Karpas-422 (cell line): ENCODE data around the gene MRPL36. TPM values are rescaled to one million over a fixed set of nuclear protein-coding genes. Genes with fewer than 3 reads are reported as not detected.

ENCODE experiments used
- DNase-seq: peaks from one replicate; pipeline ENCODE4 v3.0.0-alpha.2; 2015
- H2AFZ ChIP-seq: fragments of 200-600 bp; sonication (generic); 2 replicates; pipeline ENCODE4 v1.6.1; 2014; ENCODE audit warnings: antibody characterized with exemption, low read length, mixed read lengths
- H3K27ac ChIP-seq: fragments of 200-600 bp; sonication (generic); 2 replicates; pipeline ENCODE4 v1.5.1; 2014; ENCODE audit warnings: mild to moderate bottlenecking, low read length, moderate library complexity
- H3K27me3 ChIP-seq: fragments of 200-600 bp; sonication (generic); 2 replicates; pipeline ENCODE4 v1.6.1; 2014; ENCODE audit warnings: low read length, mixed read lengths
- H3K36me3 ChIP-seq: fragments of 200-600 bp; sonication (generic); 2 replicates; pipeline ENCODE4 v1.6.1; 2014; ENCODE audit warnings: low read length, mixed read lengths; ENCODE audit not compliant: insufficient read depth
- H3K4me1 ChIP-seq: fragments of 200-600 bp; sonication (generic); 2 replicates; pipeline ENCODE4 v1.6.1; 2014; ENCODE audit warnings: mild to moderate bottlenecking, low read length, mixed read lengths
- H3K4me2 ChIP-seq: fragments of 200-600 bp; sonication (generic); 2 replicates; pipeline ENCODE4 v1.6.1; 2014; ENCODE audit warnings: low read length, low read depth, mild to moderate bottlenecking; ENCODE audit not compliant: poor library complexity, severe bottlenecking
- H3K4me3 ChIP-seq: fragments of 200-600 bp; sonication (generic); 2 replicates; pipeline ENCODE4 v1.5.1; 2014; ENCODE audit warnings: mild to moderate bottlenecking, antibody characterized with exemption, low read length, mixed read lengths
- H3K79me2 ChIP-seq: fragments of 200-600 bp; sonication (generic); 2 replicates; pipeline ENCODE4 v1.6.1; 2014; ENCODE audit warnings: mild to moderate bottlenecking, low read length, mixed read lengths
- H3K9ac ChIP-seq: fragments of 200-600 bp; sonication (generic); 2 replicates; pipeline ENCODE4 v1.6.0; 2014; ENCODE audit warnings: low read length
- H3K9me2 ChIP-seq: fragments of 200-600 bp; sonication (generic), shearing (Covaris generic); replicated peaks from 2 replicates; pipeline ENCODE4 v1.6.0; 2014; ENCODE audit warnings: mild to moderate bottlenecking, low read length, moderate library complexity; ENCODE audit not compliant: insufficient read depth
- H3K9me3 ChIP-seq: fragments of 300-700, 200-600 bp; sonication (generic); 2 replicates; pipeline ENCODE4 v1.6.1; 2014; ENCODE audit warnings: low read length, mixed read lengths
- H4K20me1 ChIP-seq: fragments of 200-600 bp; sonication (generic); 2 replicates; pipeline ENCODE4 v1.6.1; 2014; ENCODE audit warnings: mild to moderate bottlenecking, antibody characterized with exemption, low read length, low read depth; ENCODE audit not compliant: insufficient read depth
- total RNA-seq: library from RNA; depleted of rRNA; stranded (reverse); fragments of >200 nt; shearing (Covaris generic); gene quantifications from 2 replicates; pipeline ENCODE4 v1.2.3, GENCODE V29; 2014; ENCODE audit warnings: low replicate concordance

MRPL36 gene
- total RNA-seq, 1 experiment from 2014 or later: 67.1 TPM

DNA sequence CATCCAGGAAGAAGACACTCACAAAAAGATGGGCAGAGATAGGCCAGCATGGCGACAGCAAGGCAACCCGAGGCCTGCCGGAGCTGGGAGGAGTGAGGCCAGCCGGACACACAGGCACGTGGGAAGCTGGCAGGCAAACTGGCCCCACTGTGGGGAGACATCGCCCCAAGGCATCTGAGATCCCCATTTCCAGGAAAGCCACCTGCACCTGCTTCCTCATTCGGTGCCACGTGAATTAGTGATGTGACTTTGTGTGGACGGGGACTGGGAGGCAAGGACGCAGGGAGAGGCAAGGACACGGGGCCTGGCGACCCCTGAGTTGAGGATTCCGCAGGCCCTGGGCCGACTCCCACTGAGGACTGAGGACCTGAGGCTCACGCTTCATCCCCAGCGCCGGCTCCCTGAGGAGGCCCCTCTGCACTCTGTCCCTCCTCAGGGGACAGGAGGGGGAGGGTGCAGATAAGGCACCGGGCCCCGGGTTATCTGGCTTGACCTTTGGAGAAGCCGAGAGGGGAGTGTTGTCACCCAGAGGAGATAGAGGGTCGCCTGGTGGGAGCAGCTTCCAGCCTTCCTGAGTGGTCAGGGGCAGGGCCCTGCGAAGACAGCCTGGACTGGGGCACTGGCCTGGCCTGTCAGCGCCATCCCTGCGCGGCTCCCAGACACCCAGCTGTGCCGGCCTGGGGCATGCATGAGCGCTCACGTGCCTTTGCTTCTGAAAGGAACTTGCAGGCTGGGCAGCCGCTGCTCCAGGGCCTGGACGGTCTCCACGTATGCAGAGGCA, 41.3 kb upstream of the MRPL36 start:
- Histone ChIP-seq H3K4me1 (no peaks in the 10 kb centered on the region), H3K9ac (no peak overlapping the region), H4K20me1 (no peaks in the 10 kb centered on the region), H2AFZ (no peak overlapping the region), H3K27ac (no peak overlapping the region), H3K9me3 (no peaks in the 10 kb centered on the region), H3K4me3 (no peak overlapping the region), H3K27me3 (no peaks in the 10 kb centered on the region), H3K36me3 (no peaks in the 10 kb centered on the region), H3K79me2 (no peaks in the 10 kb centered on the region), H3K4me2 (no peak overlapping the region), H3K9me2 (no peaks in the 10 kb centered on the region)
- DNase-seq: no peak

DNA sequence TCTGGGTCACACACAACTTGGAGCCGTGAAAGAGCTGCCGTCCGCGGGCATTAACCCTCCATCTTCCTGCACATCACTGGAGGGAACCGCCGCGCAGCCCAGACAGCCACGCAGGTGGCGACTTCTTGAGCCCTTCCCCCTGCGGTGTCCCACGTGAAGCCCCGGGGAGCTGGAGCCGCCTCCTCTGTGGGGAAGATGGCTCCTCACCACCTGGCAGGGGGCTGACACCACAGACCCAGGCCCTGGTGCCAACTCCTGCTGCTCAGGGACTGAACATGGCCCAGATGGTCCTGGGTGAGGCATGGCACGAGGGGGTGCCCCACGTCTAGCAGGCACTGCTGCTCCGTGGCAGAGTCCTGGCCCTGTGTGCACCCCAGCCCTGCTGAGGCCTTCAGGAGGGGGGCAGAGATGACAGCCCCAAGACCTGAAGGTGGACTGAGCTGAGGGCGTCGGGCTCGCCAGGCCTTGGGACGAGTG, 40.5 kb upstream of the MRPL36 start:
- Histone ChIP-seq H3K4me3 (no peak overlapping the region), H2AFZ (no peak overlapping the region), H3K4me1 (no peaks in the 10 kb centered on the region), H4K20me1 (no peaks in the 10 kb centered on the region), H3K36me3 (no peaks in the 10 kb centered on the region), H3K79me2 (no peaks in the 10 kb centered on the region), H3K9me3 (no peaks in the 10 kb centered on the region), H3K27ac (no peak overlapping the region), H3K27me3 (no peaks in the 10 kb centered on the region), H3K4me2 (no peak overlapping the region), H3K9me2 (no peaks in the 10 kb centered on the region), H3K9ac (no peak overlapping the region)
- no peak for DNase-seq

GRCh38 chr5:1838013-1838412, 38.4 kb upstream of the MRPL36 start:
- Histone ChIP-seq H3K4me1 (no peaks in the 10 kb centered on the region), H3K9me3 (no peaks in the 10 kb centered on the region), H3K4me2 (no peak overlapping the region), H3K79me2 (no peaks in the 10 kb centered on the region), H3K36me3 (no peaks in the 10 kb centered on the region), H3K4me3 (no peak overlapping the region), H3K9me2 (no peaks in the 10 kb centered on the region), H2AFZ (no peak overlapping the region), H3K27ac (no peak overlapping the region), H3K27me3 (no peaks in the 10 kb centered on the region), H3K9ac (no peak overlapping the region), H4K20me1 (no peaks in the 10 kb centered on the region; the same call in 1 of the 2 replicates)
- no peak for DNase-seq

- Histone ChIP-seq H3K9ac (no peak overlapping the region), H3K9me3 (no peaks in the 10 kb centered on the region), H3K4me1 (no peaks in the 10 kb centered on the region), H3K4me3 (no peak overlapping the region), H3K79me2 (no peaks in the 10 kb centered on the region), H3K4me2 (no peak overlapping the region), H3K36me3 (no peaks in the 10 kb centered on the region), H3K9me2 (no peaks in the 10 kb centered on the region), H3K27me3 (no peaks in the 10 kb centered on the region), H4K20me1 (no peaks in the 10 kb centered on the region; the same call in 1 of the 2 replicates), H2AFZ (no peak overlapping the region), H3K27ac (no peak overlapping the region)
- no peak for DNase-seq
These were observed 37.5 kb upstream of the MRPL36 start for GRCh38 chr5:1836891-1837880.

- no peaks in the 10 kb centered on the region for H3K4me1 ChIP-seq
- H3K27me3 ChIP-seq: no peaks in the 10 kb centered on the region
- no peaks in the 10 kb centered on the region for H3K9me3 ChIP-seq
- no peaks in the 10 kb centered on the region; the same call in 1 of the 2 replicates for H4K20me1 ChIP-seq
- no peak for DNase-seq
- H3K4me2 ChIP-seq: no peak overlapping the region
- H3K36me3 ChIP-seq: no peaks in the 10 kb centered on the region
- H3K9ac ChIP-seq: no peak overlapping the region
- H3K27ac ChIP-seq: no peak overlapping the region
- no peaks in the 10 kb centered on the region for H3K9me2 ChIP-seq
- H2AFZ ChIP-seq: no peak overlapping the region
- no peaks in the 10 kb centered on the region for H3K79me2 ChIP-seq
- H3K4me3 ChIP-seq: no peak overlapping the region
These were observed 36.7 kb upstream of the MRPL36 start for GRCh38 chr5:1836176-1836890.

GRCh38 chr5:1835431-1835830, 35.8 kb upstream of the MRPL36 start:
- Histone ChIP-seq H3K4me2 (no peak overlapping the region), H3K4me1 (no peaks in the 10 kb centered on the region), H3K79me2 (no peaks in the 10 kb centered on the region), H3K27me3 (no peaks in the 10 kb centered on the region), H4K20me1 (no peaks in the 10 kb centered on the region; the same call in 1 of the 2 replicates), H3K36me3 (no peaks in the 10 kb centered on the region), H3K4me3 (no peak overlapping the region), H3K9me2 (no peaks in the 10 kb centered on the region), H3K9ac (no peak overlapping the region), H2AFZ (no peak overlapping the region), H3K27ac (no peak overlapping the region), H3K9me3 (no peaks in the 10 kb centered on the region)
- no peak for DNase-seq

- no peak overlapping the region for H2AFZ ChIP-seq
- no peaks in the 10 kb centered on the region for H3K27me3 ChIP-seq
- no peaks in the 10 kb centered on the region for H3K9me2 ChIP-seq
- H3K36me3 ChIP-seq: no peaks in the 10 kb centered on the region
- H3K4me3 ChIP-seq: no peak overlapping the region
- DNase-seq: no peak
- H3K4me2 ChIP-seq: no peak overlapping the region
- no peaks in the 10 kb centered on the region for H3K79me2 ChIP-seq
- no peak overlapping the region for H3K27ac ChIP-seq
- H3K9me3 ChIP-seq: no peaks in the 10 kb centered on the region
- H4K20me1 ChIP-seq: no peaks in the 10 kb centered on the region; the same call in 1 of the 2 replicates
- no peak overlapping the region for H3K9ac ChIP-seq
- no peaks in the 10 kb centered on the region for H3K4me1 ChIP-seq
These were observed 35.2 kb upstream of the MRPL36 start for GRCh38 chr5:1834721-1835429.
